SH-SY5Y (cell line): ENCODE measurements around the gene PHEX.

ENCODE experiments used
- GATA2 ChIP-seq: IDR thresholded peaks from 2 replicates; pipeline ENCODE4 v1.6.1; 2011; ENCODE audit warnings: mild to moderate bottlenecking, low read depth, low read length
- GATA3 ChIP-seq: IDR thresholded peaks from 2 replicates; pipeline ENCODE4 v1.6.1; 2011; ENCODE audit warnings: low read depth, mild to moderate bottlenecking, low read length, moderate library complexity

- TF ChIP-seq GATA2 (no peak), GATA3 (no peak)
Measured at GRCh38 chrX:22147942-22148341, 115.8 kb downstream of the PHEX start.
